Measurements from ENCODE around the gene TDRD3. TPM values are rescaled to one million over a fixed set of nuclear protein-coding genes. Genes with fewer than 3 reads are reported as not detected.

Gene TDRD3
- total and polyA plus RNA-seq, 11 donors: 13.3 to 56.4 (median 36.8) TPM

DNA sequence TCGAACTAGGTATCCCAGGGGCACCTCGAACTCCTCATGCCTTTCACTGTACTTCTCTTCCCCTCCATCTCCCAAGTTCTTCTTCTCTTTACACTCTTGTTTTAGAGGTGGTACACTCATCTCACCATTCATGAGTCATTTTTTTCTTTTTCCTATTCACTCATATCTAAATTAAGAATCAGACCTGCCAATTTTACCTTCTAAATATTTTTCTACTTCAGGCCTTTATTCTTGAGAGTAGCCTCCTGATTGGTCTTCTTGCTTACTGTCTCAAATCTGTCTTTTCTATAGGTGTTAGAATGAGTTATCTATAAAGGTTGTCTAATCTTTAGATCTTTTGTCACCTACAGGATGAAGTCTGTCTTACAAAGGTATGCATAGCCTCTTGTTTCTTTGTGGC, 20.7 kb downstream of the TDRD3 start:
- Histone ChIP-seq H3K36me3 (no peaks in the 10 kb centered on the region), H3K27me3 (no peaks in the 10 kb centered on the region), H3K9me3 (peaks cover 0 to 7% (median 0%) of the 10 kb centered on the region in 12 donors), H3K4me3 (no peak overlapping the region), H3K27ac (no peak overlapping the region), H3K4me1 (peaks cover 0 to 32% (median 10%) of the 10 kb centered on the region in 12 donors)
- intact Hi-C loops (cut with DNase I): no loop called here
- 96 to 99% (median 97%) methylated on average over 2 of the region's 2 CpGs for WGBS, 4 donors
- ATAC-seq: no peak
- no peak for TF ChIP-seq POLR2A (IDR thresholded peaks at IDR 0.05)
- TF ChIP-seq, protein P1, sequence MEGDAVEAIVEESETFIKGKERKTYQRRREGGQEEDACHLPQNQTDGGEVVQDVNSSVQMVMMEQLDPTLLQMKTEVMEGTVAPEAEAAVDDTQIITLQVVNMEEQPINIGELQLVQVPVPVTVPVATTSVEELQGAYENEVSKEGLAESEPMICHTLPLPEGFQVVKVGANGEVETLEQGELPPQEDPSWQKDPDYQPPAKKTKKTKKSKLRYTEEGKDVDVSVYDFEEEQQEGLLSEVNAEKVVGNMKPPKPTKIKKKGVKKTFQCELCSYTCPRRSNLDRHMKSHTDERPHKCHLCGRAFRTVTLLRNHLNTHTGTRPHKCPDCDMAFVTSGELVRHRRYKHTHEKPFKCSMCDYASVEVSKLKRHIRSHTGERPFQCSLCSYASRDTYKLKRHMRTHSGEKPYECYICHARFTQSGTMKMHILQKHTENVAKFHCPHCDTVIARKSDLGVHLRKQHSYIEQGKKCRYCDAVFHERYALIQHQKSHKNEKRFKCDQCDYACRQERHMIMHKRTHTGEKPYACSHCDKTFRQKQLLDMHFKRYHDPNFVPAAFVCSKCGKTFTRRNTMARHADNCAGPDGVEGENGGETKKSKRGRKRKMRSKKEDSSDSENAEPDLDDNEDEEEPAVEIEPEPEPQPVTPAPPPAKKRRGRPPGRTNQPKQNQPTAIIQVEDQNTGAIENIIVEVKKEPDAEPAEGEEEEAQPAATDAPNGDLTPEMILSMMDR (IDR thresholded peaks at IDR 0.05): no peak
- DNase-seq: no peak

DNA sequence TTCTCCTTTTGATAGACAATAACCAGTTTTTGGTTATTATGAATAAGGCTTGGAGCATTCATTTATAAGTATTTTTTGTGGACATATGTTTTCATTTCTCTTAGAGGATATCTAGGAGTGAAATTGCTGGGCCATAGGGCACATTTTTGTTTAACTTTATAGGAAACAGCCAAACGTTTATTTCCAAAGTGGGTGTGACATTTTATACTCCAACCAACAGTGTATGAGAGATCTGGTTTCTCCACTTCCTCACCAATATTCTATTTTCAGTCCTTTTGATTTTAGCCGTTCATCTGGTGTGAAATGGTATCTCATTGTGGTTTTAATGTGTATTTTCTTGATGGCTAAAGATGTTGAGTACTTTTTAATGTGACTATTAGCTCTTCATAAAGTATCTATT, 21.9 kb downstream of the TDRD3 start:
- TF ChIP-seq, protein P1 (IDR thresholded peaks at IDR 0.05): no peak
- TF ChIP-seq POLR2A (IDR thresholded peaks at IDR 0.05): no peak
- Histone ChIP-seq H3K36me3 (no peaks in the 10 kb centered on the region), H3K4me1 (peaks cover 0 to 24% (median 8%) of the 10 kb centered on the region in 12 donors), H3K27me3 (no peaks in the 10 kb centered on the region), H3K4me3 (no peak overlapping the region), H3K27ac (no peak overlapping the region), H3K9me3 (peaks cover 0 to 7% (median 0%) of the 10 kb centered on the region in 12 donors)
- intact Hi-C loops (cut with DNase I): no loop called here
- 75 to 86% (median 80%) methylated on average over 2 of the region's 2 CpGs for WGBS, 4 donors
- ATAC-seq (no peak), DNase-seq (no peak)

DNA sequence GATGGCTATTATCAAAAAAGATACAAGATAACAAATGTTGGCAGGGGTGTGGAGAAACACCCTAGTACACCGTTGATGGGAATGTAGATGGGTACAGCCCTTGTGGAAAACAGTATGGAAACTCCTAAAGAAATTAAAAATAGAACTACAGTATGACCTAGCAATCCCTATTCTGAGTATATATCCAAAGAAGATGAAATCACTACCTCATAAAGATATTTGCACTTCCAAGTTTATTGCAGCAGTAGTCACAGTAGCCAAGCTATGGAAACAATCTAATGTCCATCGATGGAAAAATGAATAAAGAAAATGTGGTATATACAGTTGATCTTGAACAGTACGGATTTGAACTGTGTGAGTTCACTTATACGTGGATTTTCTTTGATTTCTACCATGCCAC, 28.3 kb downstream of the TDRD3 start:
- peaks cover 0 to 11% (median 0%) of the 10 kb centered on the region in 12 donors for H3K4me1 ChIP-seq
- no peak overlapping the region for H3K27ac ChIP-seq
- TF ChIP-seq, protein P1 (IDR thresholded peaks at IDR 0.05): no peak
- no peak for TF ChIP-seq POLR2A (IDR thresholded peaks at IDR 0.05)
- DNase-seq (no peak), ATAC-seq (no peak)
- intact Hi-C loops (cut with DNase I): loop anchor here in 2 of 10 donors (10.0 kb wide), 2 partner anchors 91 to 261 kb away; partner anchors contain the start of gene DIAPH3 (in 2 of the 2)
- no peaks in the 10 kb centered on the region for H3K27me3 ChIP-seq
- no peaks in the 10 kb centered on the region for H3K36me3 ChIP-seq
- no peak overlapping the region for H3K4me3 ChIP-seq
- WGBS, 4 donors: 82 to 86% (median 85%) methylated on average over 4 of the region's 4 CpGs
- peaks cover 0 to 4% (median 0%) of the 10 kb centered on the region in 12 donors for H3K9me3 ChIP-seq

- 72 to 90% (median 78%) methylated on average over 1 of the region's 1 CpG for WGBS, 4 donors
- intact Hi-C loops (cut with DNase I): loop anchor here in 2 of 10 donors (10.0 kb wide), 2 partner anchors 91 to 261 kb away; partner anchors contain the start of gene DIAPH3 (in 2 of the 2)
- H3K27ac ChIP-seq: no peak overlapping the region
- H3K36me3 ChIP-seq: no peaks in the 10 kb centered on the region
- H3K9me3 ChIP-seq: peaks cover 0 to 4% (median 0%) of the 10 kb centered on the region in 12 donors
- DNase-seq (no peak), ATAC-seq (no peak)
- no peak overlapping the region for H3K4me3 ChIP-seq
- TF ChIP-seq, protein P1 (IDR thresholded peaks at IDR 0.05): no peak
- no peak for TF ChIP-seq POLR2A (IDR thresholded peaks at IDR 0.05)
- peaks cover 0 to 11% (median 0%) of the 10 kb centered on the region in 12 donors for H3K4me1 ChIP-seq
- no peaks in the 10 kb centered on the region for H3K27me3 ChIP-seq
Measured at GRCh38 chr13:60426075-60426474, 29.1 kb downstream of the TDRD3 start.

All from heart left ventricle (tissue), 16 donors.